Measurements from ENCODE around the gene EMILIN3.

- TF ChIP-seq SUZ12 (IDR thresholded peaks at IDR 0.05), result no peak
- TF ChIP-seq ARNT (IDR thresholded peaks at IDR 0.05), result no peak
These were observed 22.1 kb downstream of the EMILIN3 start for GRCh38 chr20:41344477-41344876.

Data from HEK293T (cell line).